ENCODE data around the gene TUSC2.
A peak's percentile ranks its signal among the peaks of the same experiment; 100 is the strongest.

The TUSC2 gene

GRCh38 chr3:50330330-50330729 is 2.3 kb upstream of the TUSC2 start:
- no peak overlapping the region for H2BK12ac ChIP-seq (ENCODE audit: low read length)
- H3K27me3 ChIP-seq (ENCODE audit: insufficient read depth, low read length), result no peaks in the 10 kb centered on the region
- H3K79me1 ChIP-seq (ENCODE audit: low read length), result peaks cover 3% of the 10 kb centered on the region
- peaks cover 2 to 6% of the 10 kb centered on the region in 2 experiments for H3K4me1 ChIP-seq (ENCODE audit: control insufficient read depth in 1 of 2, insufficient read depth in 2 of 2, low read length in 2 of 2)
- H3K9me3 ChIP-seq (ENCODE audit: insufficient read depth, low read depth, low read length), result no peaks in the 10 kb centered on the region
- DNase-seq, result no peak
- no peak overlapping the region for H2BK120ac ChIP-seq (ENCODE audit: insufficient read depth, low read length, poor library complexity)
- no peak overlapping the region for H3K4ac ChIP-seq (ENCODE audit: low read depth, low read length)
- WGBS (ENCODE audit: extremely low coverage, insufficient coverage, insufficient read length), result no CpG with 5 or more reads among the region's 10 CpGs
- H3K79me2 ChIP-seq (ENCODE audit: control insufficient read depth, insufficient read depth, low read length, poor library complexity), result peaks cover 8% of the 10 kb centered on the region
- H4K91ac ChIP-seq (ENCODE audit: low read depth, low read length), result no peak overlapping the region
- peaks cover 49 to 55% of the 10 kb centered on the region in 2 experiments for H3K36me3 ChIP-seq (ENCODE audit: control insufficient read depth in 1 of 2, insufficient read depth in 2 of 2, low read length in 2 of 2)
- no peak overlapping the region for H3K23ac ChIP-seq (ENCODE audit: low read length)
- H3K4me3 ChIP-seq (ENCODE audit: low read depth, low read length), result no peak overlapping the region
- H3K4me2 ChIP-seq (ENCODE audit: low read length), result no peak overlapping the region
- no peak overlapping the region for H3K9ac ChIP-seq (ENCODE audit: low read length)
- no peak overlapping the region for H2AK5ac ChIP-seq (ENCODE audit: low read length)
- no peak overlapping the region for H3K18ac ChIP-seq (ENCODE audit: low read length)
- no peak overlapping the region for H3K27ac ChIP-seq (ENCODE audit: low read depth, low read length)
- H2BK5ac ChIP-seq (ENCODE audit: low read depth, low read length, poor library complexity), result no peak overlapping the region
- H4K12ac ChIP-seq (ENCODE audit: low read depth, low read length), result no peak overlapping the region
- H3K14ac ChIP-seq (ENCODE audit: low read length), result no peak overlapping the region
- no peak overlapping the region for H4K8ac ChIP-seq (ENCODE audit: low read depth, low read length)
- no peak overlapping the region for H2AFZ ChIP-seq (ENCODE audit: insufficient read depth, low read length, poor library complexity)

GRCh38 chr3:50327129-50327528 is 894 bp downstream of the TUSC2 start:
- Histone ChIP-seq H4K8ac (ENCODE audit: low read depth, low read length) (peak overlapping the region; percentile 6), H3K27me3 (ENCODE audit: insufficient read depth, low read length) (no peaks in the 10 kb centered on the region), H4K91ac (ENCODE audit: low read depth, low read length) (no peak overlapping the region), H2BK12ac (ENCODE audit: low read length) (no peak overlapping the region), H3K18ac (ENCODE audit: low read length) (no peak overlapping the region), H3K27ac (ENCODE audit: low read depth, low read length) (no peak overlapping the region), H3K9me3 (ENCODE audit: insufficient read depth, low read depth, low read length) (peaks cover 1% of the 10 kb centered on the region), H2AK5ac (ENCODE audit: low read length) (no peak overlapping the region), H2BK5ac (ENCODE audit: low read depth, low read length, poor library complexity) (no peak overlapping the region), H3K36me3 (ENCODE audit: control insufficient read depth in 1 of 2, insufficient read depth in 2 of 2, low read length in 2 of 2) (peaks cover 43% of the 10 kb centered on the region in 2 experiments), H2AFZ (ENCODE audit: insufficient read depth, low read length, poor library complexity) (no peak overlapping the region), H2BK120ac (ENCODE audit: insufficient read depth, low read length, poor library complexity) (no peak overlapping the region), H3K4me3 (ENCODE audit: low read depth, low read length) (peak overlapping the region; percentile 96), H3K23ac (ENCODE audit: low read length) (no peak overlapping the region), H3K79me2 (ENCODE audit: control insufficient read depth, insufficient read depth, low read length, poor library complexity) (peaks cover 7% of the 10 kb centered on the region), H3K4me2 (ENCODE audit: low read length) (peak overlapping the region; percentile 98), H3K79me1 (ENCODE audit: low read length) (peaks cover 7% of the 10 kb centered on the region), H3K4me1 (ENCODE audit: control insufficient read depth in 1 of 2, insufficient read depth in 2 of 2, low read length in 2 of 2) (peaks cover 11 to 16% of the 10 kb centered on the region in 2 experiments), H4K12ac (ENCODE audit: low read depth, low read length) (no peak overlapping the region), H3K14ac (ENCODE audit: low read length) (no peak overlapping the region), H3K9ac (ENCODE audit: low read length) (no peak overlapping the region), H3K4ac (ENCODE audit: low read depth, low read length) (peak overlapping the region; percentile 90)
- WGBS (ENCODE audit: extremely low coverage, insufficient coverage, insufficient read length), result no CpG with 5 or more reads among the region's 4 CpGs
- DNase-seq, result no peak

- Histone ChIP-seq H2AK5ac (ENCODE audit: low read length) (no peak overlapping the region), H3K18ac (ENCODE audit: low read length) (no peak overlapping the region), H2BK12ac (ENCODE audit: low read length) (no peak overlapping the region), H3K79me2 (ENCODE audit: control insufficient read depth, insufficient read depth, low read length, poor library complexity) (peaks cover 12% of the 10 kb centered on the region), H2BK120ac (ENCODE audit: insufficient read depth, low read length, poor library complexity) (no peak overlapping the region), H4K91ac (ENCODE audit: low read depth, low read length) (no peak overlapping the region), H3K79me1 (ENCODE audit: low read length) (peaks cover 15% of the 10 kb centered on the region), H3K14ac (ENCODE audit: low read length) (no peak overlapping the region), H3K27me3 (ENCODE audit: insufficient read depth, low read length) (no peaks in the 10 kb centered on the region), H3K4me2 (ENCODE audit: low read length) (no peak overlapping the region), H4K12ac (ENCODE audit: low read depth, low read length) (no peak overlapping the region), H3K4me1 (ENCODE audit: control insufficient read depth in 1 of 2, insufficient read depth in 2 of 2, low read length in 2 of 2) (peaks cover 14 to 18% of the 10 kb centered on the region in 2 experiments), H3K36me3 (ENCODE audit: control insufficient read depth in 1 of 2, insufficient read depth in 2 of 2, low read length in 2 of 2) (peaks cover 34% of the 10 kb centered on the region in 2 experiments), H3K23ac (ENCODE audit: low read length) (no peak overlapping the region), H3K27ac (ENCODE audit: low read depth, low read length) (no peak overlapping the region), H2AFZ (ENCODE audit: insufficient read depth, low read length, poor library complexity) (no peak overlapping the region), H3K4ac (ENCODE audit: low read depth, low read length) (no peak overlapping the region), H3K4me3 (ENCODE audit: low read depth, low read length) (no peak overlapping the region), H3K9me3 (ENCODE audit: insufficient read depth, low read depth, low read length) (peaks cover 1% of the 10 kb centered on the region), H2BK5ac (ENCODE audit: low read depth, low read length, poor library complexity) (no peak overlapping the region), H4K8ac (ENCODE audit: low read depth, low read length) (no peak overlapping the region), H3K9ac (ENCODE audit: low read length) (no peak overlapping the region)
- no CpG with 5 or more reads among the region's 8 CpGs for WGBS (ENCODE audit: extremely low coverage, insufficient coverage, insufficient read length)
- no peak for DNase-seq
Measured at GRCh38 chr3:50326182-50326541, 1.9 kb downstream of the TUSC2 start.

- H4K91ac ChIP-seq (ENCODE audit: low read depth, low read length), result no peak overlapping the region
- H3K79me1 ChIP-seq (ENCODE audit: low read length), result peaks cover 19% of the 10 kb centered on the region
- H3K14ac ChIP-seq (ENCODE audit: low read length), result no peak overlapping the region
- H3K36me3 ChIP-seq (ENCODE audit: control insufficient read depth in 1 of 2, insufficient read depth in 2 of 2, low read length in 2 of 2), result peaks cover 28 to 30% of the 10 kb centered on the region in 2 experiments
- H3K4me3 ChIP-seq (ENCODE audit: low read depth, low read length), result no peak overlapping the region
- H3K4ac ChIP-seq (ENCODE audit: low read depth, low read length), result no peak overlapping the region
- H3K18ac ChIP-seq (ENCODE audit: low read length), result no peak overlapping the region
- no peak overlapping the region for H4K8ac ChIP-seq (ENCODE audit: low read depth, low read length)
- no peak overlapping the region for H3K4me2 ChIP-seq (ENCODE audit: low read length)
- peaks cover 14 to 18% of the 10 kb centered on the region in 2 experiments for H3K4me1 ChIP-seq (ENCODE audit: control insufficient read depth in 1 of 2, insufficient read depth in 2 of 2, low read length in 2 of 2)
- no peak overlapping the region for H2BK12ac ChIP-seq (ENCODE audit: low read length)
- no peaks in the 10 kb centered on the region for H3K27me3 ChIP-seq (ENCODE audit: insufficient read depth, low read length)
- no peak overlapping the region for H2BK120ac ChIP-seq (ENCODE audit: insufficient read depth, low read length, poor library complexity)
- no peak overlapping the region for H3K9ac ChIP-seq (ENCODE audit: low read length)
- H3K9me3 ChIP-seq (ENCODE audit: insufficient read depth, low read depth, low read length), result peaks cover 1% of the 10 kb centered on the region
- DNase-seq, result no peak
- no peak overlapping the region for H3K23ac ChIP-seq (ENCODE audit: low read length)
- H4K12ac ChIP-seq (ENCODE audit: low read depth, low read length), result no peak overlapping the region
- H3K27ac ChIP-seq (ENCODE audit: low read depth, low read length), result no peak overlapping the region
- peaks cover 15% of the 10 kb centered on the region for H3K79me2 ChIP-seq (ENCODE audit: control insufficient read depth, insufficient read depth, low read length, poor library complexity)
- H2AFZ ChIP-seq (ENCODE audit: insufficient read depth, low read length, poor library complexity), result no peak overlapping the region
- no CpG with 5 or more reads among the region's 11 CpGs for WGBS (ENCODE audit: extremely low coverage, insufficient coverage, insufficient read length)
- H2BK5ac ChIP-seq (ENCODE audit: low read depth, low read length, poor library complexity), result no peak overlapping the region
- H2AK5ac ChIP-seq (ENCODE audit: low read length), result no peak overlapping the region
Measured at GRCh38 chr3:50325497-50326181, 2.4 kb downstream of the TUSC2 start.
